Body of pancreas (tissue), 4 donors: ENCODE results near the gene PPP1CA.

Experiments used
- CTCF ChIP-seq, 7 experiments: fragments of 450-650 bp in 4 of 7; fragments of 200-600 bp in 3 of 7; sonication (generic) in 3 of 7; IDR thresholded peaks; one replicate each; pipeline ENCODE4 v1.5.1; 2016 to 2019; ENCODE audit warnings: antibody characterized with exemption in 7 of 7
- POLR2A ChIP-seq, 3 donors: fragments of 450-650 bp; IDR thresholded peaks; one replicate each; pipeline ENCODE4 v1.6.1; 2016; ENCODE audit warnings: antibody characterized with exemption in 3 of 3, mild to moderate bottlenecking in 2 of 3

DNA sequence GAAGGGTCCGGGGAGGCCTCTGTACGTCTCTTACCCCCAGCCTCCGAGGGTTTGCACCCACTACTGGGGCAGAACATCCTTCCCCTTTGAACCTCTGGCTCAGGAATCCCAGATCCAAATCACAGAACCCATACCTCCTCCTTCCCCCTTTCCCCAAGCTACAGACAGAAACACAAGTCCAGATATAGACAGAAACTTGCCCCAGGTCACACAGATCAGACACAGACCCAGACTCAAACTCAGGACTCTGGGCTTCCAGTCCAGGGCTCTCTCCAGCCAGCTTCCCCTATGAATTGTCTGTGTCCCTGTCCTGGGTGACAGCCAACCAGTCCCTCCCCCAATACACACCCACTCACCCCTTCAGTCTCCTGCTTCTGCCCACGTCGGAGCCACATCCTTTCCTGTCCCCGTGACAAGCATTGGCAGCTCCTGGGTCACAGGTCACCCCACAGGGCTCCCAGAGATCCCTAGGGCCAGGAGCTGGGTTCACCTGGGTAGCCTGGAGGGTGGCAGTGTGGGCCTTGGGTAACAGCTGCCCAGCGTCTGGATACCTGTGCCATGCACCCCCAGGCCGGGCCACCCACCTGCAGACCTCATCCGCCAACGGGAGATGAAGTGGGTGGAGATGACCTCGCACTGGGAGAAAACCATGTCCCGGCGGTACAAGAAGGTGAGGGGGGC lies 3.0 kb upstream of the PPP1CA start:
- TF ChIP-seq CTCF (IDR thresholded peaks at IDR 0.05) (no peak), POLR2A (IDR thresholded peaks at IDR 0.05) (no peak)
